Activated CD4-positive, alpha-beta T cell treated with anti-CD3 and anti-CD28 coated beads, Interleukin-2, amount 50 U/mL, for 24 hours (primary cell): Measurements from ENCODE around the gene TBC1D2B.

ENCODE experiments used
- DNase-seq, 2 donors: peaks; one replicate each; pipeline ENCODE4 v3.0.0-alpha.2; 2020; ENCODE audit warnings: low read depth in 1 of 2, low spot score in 1 of 2

The TBC1D2B gene

GRCh38 chr15:78035861-78036476 lies 41.5 kb downstream of the TBC1D2B start:
- DNase-seq: no peak

- no peak for DNase-seq
Measured at GRCh38 chr15:78035321-78035751, 42.2 kb downstream of the TBC1D2B start.

DNA sequence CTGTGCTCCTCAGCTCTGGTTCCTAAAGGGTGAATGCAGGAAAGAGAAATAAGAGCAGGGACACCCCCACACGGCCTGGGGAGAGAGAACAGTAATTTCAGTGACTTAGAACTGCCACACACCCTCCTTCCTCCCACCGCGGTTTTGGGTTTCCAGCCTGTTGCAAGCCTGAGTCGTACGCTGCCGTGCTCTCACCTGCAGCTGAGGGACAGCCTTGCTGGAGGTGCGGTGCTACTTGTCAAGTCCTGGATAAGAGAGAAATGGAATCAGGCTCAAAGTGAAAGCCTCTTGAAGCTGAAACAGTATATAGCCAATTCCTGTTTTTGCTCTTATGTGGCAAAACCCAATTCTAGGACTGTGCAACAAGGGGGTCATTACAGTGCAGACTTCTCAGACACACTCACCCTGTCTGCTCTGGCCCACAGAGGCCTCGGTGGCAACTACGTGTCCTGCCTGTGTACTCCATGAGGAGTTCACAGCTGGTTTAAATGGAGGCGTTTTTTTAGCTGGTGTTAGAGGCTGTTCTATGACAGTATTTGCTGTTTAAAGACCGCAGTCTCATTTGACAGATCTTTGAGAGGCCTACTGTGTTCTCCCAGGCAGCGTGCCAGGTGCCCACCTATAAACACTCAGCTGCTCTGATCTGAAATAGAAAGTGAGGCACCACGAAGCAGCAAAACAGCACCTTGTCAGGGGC lies 42.9 kb downstream of the TBC1D2B start:
- DNase-seq: peak; percentile 52 to 75

DNA sequence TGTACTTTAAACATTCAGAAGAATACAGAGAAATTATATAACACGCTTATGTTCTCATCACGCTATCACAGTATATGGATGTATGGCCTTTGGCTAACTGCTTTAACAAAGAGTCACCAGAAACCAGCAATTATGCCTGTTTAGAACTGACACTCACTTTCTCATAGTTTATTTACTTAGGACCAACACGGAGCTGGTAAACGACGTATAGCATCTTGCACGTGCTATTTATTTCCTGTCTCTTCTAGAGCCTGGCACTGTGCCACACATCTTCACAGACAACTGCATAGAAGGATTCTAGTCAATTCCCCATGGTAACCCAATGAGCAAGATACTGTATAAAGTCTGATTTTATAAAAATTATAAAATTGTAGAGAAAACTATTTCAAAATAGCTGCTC lies 43.6 kb downstream of the TBC1D2B start:
- no peak for DNase-seq

GRCh38 chr15:78032671-78033070 lies 44.8 kb downstream of the TBC1D2B start:
- DNase-seq: no peak

DNA sequence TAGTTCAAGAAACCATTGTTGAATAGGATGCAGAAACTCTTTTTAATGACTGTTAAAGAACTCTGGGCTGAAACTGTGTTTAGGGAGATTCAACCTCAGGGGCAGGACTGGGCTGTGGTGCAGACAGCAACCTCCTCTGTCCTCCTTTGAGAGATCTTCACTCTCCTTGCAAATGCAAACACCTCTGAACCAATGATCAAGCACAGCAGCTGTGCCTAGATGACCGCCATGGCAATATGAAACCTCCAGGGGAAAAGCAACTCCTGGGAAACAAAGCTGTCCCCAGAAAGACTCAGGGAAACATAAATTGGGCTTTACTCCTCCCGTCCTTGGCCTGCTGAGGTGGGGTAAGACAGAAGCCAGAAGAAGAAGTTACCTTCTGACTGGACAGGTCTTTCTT lies 52.6 kb downstream of the TBC1D2B start:
- DNase-seq: no peak

DNA sequence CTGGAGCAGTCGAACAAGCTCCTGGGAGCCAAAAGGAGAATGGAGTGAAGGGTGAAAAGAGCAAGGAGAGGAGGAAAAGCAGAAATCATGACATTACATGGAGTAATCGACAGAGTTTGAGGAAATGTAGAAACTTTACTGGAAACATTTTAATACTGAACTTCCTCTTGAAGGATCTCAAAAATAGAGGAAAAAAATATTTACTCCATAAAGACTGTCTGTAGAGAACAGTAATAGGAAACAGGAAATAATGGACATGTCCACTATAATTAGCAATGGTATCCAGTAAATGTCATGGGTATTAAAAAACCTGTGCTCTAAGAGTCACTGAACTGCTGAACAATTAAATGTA lies 53.0 kb downstream of the TBC1D2B start:
- no peak for DNase-seq

DNA sequence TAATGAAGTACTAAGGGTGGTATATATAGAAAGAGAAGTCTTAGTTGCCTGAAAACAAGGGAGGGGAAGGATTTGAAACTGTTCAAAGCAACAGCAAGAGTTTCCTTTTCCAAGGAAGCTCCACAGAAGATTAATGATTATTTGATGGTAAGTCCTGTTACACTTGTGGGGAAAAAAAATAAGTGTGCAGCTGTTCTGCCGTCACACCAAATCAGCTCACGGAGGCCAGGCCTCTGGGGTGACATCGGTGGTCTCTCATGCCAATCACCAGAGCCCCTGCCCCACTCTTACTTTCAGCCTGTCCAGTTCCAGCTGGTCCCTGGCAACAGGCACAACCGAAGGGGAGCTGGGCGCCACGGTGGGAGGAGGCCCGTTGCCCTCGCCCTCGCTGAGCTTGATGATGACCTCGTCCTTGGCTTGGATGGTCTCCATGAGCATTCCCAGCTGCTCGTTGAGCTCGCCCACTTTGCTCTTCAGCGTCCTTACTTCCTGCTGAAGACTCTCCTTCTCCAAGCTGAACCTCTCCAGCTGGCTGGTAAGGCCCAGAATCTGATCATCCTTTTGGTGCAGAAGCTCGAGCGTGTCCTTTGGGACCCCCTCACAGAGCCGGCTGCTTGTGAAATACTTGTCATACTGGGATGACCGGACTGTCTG lies 53.5 kb downstream of the TBC1D2B start:
- no peak for DNase-seq

- no peak for DNase-seq
Measured at GRCh38 chr15:78023081-78023665, 54.3 kb downstream of the TBC1D2B start.

DNA sequence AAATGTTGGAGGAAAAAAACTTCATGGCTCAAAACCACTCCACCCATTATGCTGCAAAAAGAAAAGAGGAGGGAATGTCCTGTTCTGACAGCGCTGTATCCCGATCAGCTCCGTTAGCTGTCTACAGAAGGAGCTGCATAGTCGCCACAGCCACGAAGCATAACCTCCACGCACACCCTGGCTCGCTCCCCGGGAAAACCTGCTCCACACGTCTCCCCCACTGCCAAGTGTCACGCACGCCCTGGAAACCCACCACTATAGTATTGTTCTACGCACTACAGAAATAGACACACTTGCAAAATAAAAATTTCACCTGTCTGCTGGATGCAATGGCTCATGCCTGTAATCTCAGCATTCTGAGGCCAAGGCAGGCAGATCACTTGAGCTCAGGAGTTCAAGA lies 55.8 kb downstream of the TBC1D2B start:
- DNase-seq: no peak

- no peak for DNase-seq
Measured at GRCh38 chr15:78020007-78020406, 57.5 kb downstream of the TBC1D2B start.

DNA sequence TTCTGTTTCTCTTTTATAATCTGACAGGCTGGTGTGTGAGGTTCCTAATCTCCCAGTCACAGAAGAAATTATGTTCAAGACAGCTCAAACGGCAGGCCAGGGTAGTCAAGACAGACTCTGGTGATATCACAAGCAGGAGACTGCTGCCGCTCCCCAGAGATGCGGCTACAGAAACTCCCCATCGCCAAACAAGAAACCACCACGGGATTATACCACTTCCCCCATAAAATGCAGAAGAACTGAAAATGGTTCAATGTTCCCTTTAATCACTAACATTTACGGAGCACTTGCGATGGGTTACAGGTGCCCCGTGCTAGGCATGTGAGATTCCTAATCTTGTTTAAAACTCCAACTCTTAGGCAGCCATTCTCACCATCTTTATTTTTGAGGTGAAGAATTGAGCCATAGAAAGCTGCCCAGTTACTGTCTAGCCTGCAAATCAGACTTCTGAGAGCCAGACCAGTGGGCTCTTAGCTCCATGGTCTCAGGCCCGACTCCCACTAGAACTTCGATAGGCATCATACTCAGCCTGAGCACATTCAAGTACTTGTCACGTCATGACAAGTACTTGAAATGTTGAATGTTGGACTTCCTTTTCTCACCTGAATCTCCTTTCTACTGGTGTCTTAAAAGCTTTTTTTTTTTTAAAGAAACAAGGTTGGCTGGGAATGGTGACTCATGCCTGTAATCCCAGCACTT lies 58.4 kb downstream of the TBC1D2B start:
- DNase-seq: no peak

GRCh38 chr15:78018445-78018844 lies 59.1 kb downstream of the TBC1D2B start:
- no peak for DNase-seq

DNA sequence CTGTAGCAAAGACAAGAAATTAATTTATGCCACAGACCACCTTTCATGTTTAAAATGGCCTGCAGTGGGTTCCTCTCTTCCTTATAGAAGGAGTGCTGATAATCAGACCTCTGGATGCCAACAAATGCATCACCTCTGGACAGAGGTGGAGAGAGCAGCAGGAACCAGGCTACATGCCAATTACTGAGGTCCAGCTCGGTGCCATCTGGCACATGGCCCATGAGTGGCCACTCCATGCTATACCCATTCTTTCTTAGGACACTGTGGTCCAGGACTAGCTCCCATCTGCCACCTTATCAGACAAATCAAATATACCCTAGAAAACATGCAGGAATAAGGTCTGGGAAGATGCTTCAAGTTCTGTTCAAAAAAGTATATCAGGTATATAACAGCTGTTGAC lies 60.7 kb downstream of the TBC1D2B start:
- DNase-seq: no peak

DNA sequence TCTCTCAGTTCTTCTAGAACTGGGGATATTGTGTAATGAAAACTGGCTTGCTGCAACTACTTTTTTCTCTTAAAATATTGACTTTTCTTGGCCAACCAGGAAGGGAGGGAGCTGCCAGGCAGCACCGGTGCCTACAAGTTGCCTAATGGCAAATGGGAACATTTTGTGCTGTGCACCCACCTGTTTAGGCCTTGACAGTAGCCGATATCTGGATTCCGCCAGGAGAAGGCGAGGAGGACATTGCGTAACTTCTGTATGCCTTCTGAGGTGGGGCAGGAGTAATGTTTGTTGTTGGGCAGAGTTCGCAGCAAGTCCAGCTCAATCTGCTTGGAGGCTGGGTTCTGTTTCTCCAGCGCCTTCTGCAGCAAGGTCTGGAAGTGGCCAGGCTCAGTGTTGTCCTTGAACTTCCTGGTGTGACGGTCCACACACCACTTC lies 64.9 kb downstream of the TBC1D2B start:
- DNase-seq: no peak

DNA sequence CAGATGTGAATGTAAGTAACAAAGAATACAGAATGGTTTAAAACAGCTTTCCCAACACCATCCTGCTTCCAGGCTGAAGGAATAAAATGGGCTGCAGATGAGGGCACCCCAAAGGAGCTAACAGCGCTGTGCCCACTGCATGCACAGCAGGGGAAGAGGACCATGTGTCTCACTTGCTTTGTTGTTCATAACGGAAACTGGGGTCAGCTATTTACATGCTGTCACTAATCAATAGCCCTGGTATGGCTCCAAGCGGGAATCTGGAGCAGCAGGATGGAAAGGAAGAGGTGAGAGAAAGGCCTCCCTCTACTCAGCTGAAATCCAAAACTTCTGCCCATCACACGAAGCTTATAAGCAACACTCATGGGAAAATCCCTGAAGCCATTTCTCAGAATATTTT lies 67.4 kb downstream of the TBC1D2B start:
- no peak for DNase-seq

- DNase-seq: no peak
Measured at GRCh38 chr15:78007964-78008886, 69.3 kb downstream of the TBC1D2B start.

DNA sequence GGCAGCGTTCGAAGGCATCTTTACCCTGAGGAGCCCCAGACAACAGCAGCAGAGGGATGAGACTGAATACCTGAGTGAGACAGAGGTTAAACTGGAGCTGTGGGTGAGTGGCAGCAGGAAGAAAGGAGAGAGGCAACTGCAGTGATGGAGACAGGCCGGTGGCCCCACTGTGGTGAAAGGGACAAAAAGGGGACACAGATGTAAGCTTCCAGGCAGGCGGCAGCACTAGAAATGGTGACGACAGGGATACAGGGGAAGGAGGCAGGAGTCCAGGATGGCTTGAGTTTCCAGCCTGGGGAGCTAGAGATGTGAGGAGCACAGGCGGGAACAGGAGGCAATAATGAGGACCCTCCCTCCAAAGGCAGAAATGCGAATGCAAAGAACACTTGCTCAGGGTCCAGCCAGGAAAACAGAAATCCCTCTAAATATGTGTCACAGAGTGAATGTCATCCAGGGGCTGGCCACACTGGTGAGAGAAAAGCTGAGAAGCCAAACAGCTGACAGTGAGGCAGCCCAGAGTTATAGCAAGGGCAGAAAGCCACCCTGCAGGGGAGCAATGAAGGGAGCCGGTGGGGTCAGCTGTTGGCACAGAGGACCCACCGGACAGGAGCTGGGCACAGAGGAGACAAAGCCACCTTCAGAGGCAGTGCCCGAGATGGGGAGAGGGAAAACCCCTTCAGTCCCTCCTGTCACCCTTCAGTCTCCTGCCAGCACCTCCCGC lies 70.1 kb downstream of the TBC1D2B start:
- DNase-seq: no peak

DNA sequence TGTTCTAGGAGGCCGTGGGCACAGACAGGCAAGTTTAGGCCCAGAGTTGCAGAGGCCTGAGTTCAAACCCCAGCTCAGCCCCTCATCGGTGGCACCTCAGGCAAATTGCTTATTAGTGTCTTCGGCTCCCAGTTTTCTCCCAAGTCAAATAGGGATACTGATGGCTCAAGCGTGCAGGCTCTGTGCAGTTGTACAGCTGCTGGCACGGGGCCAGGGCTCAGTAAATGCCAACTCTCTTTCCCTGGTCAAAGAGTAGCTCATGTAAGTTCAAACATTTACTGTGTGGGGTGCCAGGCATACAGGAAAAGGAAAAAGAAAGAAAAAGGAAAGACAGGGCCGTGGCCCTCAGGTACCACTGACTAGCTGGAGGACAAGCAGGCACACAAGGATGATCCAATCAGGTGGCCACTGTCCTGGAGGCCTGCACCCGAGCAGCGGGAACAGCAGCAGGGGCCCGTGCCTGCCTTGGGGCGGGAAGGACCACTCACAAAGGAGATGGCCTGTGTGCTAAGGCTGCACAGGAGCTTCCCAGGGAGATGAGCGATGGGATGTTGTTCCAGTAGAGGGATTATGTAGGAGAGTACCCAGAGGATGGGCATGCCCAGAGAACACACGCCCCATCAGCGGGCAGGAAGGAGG lies 70.8 kb downstream of the TBC1D2B start:
- DNase-seq: no peak
